Retinal pigment epithelial cell (primary cell): ENCODE data around the gene MLLT3.

Source experiments
- DNase-seq: peaks from one replicate; pipeline ENCODE4 v3.0.0-alpha.2; 2010; ENCODE audit warnings: low read depth
- H3K4me3 ChIP-seq: 2 replicates; pipeline ENCODE4 v1.5.1; 2011; ENCODE audit warnings: mild to moderate bottlenecking, low read length, control low read depth, moderate library complexity
- TF ChIP-seq, protein P1 (sequence below): conservative IDR thresholded peaks from 2 replicates; pipeline ENCODE4 v1.5.1; 2011; ENCODE audit warnings: low read depth, low read length, control low read depth, inconsistent platforms

MLLT3 gene

DNA sequence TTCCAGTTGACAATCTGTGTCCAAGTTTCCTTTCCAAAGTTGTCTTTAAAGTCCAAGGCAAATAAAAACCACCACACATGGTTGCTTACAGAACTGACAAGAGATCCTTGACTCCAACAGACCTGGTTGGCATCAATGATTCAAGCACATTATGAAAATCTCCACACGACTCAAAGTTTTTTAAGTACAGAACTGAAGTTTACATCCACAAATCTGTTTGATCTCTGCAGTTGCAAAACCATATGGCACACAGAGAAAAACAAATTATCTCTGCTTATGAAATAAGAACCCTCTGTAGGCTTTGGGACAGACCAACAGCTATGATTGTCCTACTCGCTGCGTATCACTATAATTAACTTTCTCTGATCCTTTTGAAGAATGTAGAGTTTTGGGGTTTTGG lies 60.8 kb downstream of the MLLT3 start:
- no peak for DNase-seq
- TF ChIP-seq, protein P1, sequence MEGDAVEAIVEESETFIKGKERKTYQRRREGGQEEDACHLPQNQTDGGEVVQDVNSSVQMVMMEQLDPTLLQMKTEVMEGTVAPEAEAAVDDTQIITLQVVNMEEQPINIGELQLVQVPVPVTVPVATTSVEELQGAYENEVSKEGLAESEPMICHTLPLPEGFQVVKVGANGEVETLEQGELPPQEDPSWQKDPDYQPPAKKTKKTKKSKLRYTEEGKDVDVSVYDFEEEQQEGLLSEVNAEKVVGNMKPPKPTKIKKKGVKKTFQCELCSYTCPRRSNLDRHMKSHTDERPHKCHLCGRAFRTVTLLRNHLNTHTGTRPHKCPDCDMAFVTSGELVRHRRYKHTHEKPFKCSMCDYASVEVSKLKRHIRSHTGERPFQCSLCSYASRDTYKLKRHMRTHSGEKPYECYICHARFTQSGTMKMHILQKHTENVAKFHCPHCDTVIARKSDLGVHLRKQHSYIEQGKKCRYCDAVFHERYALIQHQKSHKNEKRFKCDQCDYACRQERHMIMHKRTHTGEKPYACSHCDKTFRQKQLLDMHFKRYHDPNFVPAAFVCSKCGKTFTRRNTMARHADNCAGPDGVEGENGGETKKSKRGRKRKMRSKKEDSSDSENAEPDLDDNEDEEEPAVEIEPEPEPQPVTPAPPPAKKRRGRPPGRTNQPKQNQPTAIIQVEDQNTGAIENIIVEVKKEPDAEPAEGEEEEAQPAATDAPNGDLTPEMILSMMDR: no peak

DNA sequence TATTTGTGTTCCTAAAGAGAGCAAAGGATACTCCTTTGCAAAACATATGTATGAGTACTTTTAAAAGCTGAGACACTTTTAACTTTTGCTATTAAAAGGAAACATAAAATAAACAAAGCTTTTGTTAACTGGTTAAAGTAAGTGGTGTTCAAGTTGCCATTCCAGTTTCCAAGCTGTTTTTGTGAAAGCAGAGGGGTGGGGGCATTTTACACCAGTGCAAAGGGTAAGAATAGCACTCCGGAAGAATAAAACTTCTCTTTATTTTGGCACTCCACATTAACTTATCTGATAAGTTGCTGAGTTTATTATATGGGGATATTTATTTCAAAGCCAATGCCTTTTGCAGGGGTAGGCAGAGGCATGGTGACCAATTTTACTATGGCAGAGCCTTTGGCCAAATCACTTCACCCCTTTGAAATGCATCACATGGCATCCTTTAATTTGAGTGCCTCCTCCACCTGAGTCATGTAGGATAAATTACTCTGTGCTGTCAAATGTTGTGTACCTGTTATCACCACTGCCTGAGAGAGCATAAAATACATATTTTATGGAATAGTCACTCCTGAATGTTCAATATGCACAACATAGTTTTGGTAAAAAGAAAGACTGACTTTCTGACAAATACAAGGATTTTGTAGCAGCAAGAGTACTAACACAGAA lies 62.9 kb downstream of the MLLT3 start:
- H3K4me3 ChIP-seq: no peak overlapping the region
- no peak for DNase-seq
- TF ChIP-seq, protein P1: no peak

More for the DNA sequence above, 60.8 kb downstream of the MLLT3 start:
- no peak overlapping the region for H3K4me3 ChIP-seq

DNA sequence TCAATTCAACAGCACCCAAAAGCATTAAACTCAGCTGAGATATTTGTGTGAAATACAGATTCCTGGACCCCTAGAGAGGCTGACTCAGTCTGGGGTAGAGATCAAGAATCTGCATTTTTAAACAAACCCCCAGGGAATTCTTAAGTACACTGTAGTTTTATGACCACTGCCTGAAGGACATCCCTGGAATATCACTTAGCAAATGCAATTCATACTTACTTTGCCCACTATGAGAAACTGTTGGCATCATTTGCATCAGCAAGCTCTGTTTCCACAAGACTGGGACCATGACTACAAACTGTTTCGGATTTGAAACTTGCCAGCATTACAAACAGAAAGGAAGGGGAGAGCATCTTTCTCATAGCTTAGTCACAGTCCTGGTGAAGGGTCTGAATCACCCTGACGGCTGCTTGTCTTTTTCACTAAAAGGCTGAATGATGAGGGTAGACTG lies 63.7 kb downstream of the MLLT3 start:
- TF ChIP-seq, protein P1: no peak
- DNase-seq: no peak
- H3K4me3 ChIP-seq: no peak overlapping the region

DNA sequence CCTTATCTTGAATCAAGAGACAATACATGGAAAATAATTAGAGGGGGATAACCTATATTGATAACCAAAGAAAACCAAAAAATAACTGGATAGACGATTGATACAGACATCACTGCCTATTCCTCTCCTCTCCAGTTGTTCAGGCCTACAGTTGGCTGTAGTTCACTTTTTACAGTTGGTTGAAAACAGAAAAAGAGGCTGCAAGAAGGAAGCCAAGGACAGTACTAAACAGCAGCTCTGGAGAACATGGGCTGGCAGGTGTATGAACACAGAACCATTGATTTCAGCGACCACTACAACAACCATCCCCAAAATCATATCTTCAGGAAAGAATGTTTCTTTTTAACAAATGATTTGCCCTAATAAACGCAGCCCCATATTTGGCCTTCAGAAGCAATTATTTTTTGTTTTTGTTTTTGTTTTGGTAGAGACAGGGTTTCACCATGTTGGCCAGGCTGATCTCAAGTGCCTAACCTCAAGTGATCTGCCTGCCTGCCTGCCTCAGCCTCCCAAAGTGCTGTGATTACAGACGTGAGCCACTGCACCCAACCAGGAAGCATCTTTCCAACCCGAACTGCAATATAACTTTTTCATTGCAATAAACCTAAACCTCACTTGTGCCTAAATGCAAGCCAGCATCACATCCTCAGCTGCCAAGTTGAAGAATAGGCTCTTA lies 64.3 kb downstream of the MLLT3 start:
- H3K4me3 ChIP-seq: no peak overlapping the region
- TF ChIP-seq, protein P1: no peak
- no peak for DNase-seq

DNA sequence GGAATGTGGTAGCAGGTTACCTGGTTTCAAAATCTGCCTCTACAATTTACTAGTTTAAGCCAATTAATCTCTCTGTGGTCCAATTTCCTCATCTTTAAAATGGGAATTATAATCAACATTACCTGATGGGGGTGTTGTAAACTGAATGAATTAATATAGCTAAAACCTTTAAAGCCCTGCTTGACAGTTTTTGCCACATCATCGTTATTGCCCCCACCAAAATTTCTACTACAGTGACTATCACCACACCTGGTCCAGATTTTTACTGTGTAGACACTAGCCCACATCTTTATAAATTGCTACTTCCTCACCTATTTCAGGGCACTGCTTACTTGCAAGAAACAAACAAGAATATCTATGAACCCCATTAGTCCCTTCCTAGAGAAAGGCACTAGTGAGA lies 65.0 kb downstream of the MLLT3 start:
- TF ChIP-seq, protein P1: no peak
- no peak overlapping the region for H3K4me3 ChIP-seq
- DNase-seq: no peak

DNA sequence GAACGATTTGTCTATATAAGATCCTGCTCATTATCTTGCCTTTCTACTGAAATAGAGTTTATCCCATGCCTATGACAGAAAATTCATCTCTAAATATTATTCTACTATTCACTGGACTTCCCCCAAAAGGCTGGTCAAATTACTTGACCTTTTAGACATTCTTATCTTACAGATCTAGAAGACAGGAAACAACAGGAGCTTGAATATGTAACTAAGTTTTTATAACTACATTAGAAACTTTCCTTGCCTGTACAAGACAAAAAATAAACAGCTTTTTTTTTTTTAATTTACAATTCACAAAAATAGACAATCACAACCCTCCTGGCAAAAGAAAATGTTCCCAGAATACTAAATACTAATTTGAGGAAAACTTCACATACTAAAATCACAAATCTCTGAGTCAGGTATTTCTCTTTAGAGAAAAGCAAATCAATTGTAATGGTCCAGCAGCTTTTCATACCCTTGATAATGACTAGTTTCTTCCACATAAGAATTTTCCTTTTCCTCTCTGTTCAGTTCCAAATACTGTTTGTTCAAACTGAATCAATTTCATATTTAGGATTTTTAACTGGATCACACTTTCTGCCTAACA lies 68.6 kb downstream of the MLLT3 start:
- TF ChIP-seq, protein P1: no peak
- DNase-seq: no peak
- H3K4me3 ChIP-seq: no peak overlapping the region
